ENCODE measurements around the gene POU6F2.
"Not testable (repeated sequence)": the region's sequence is repeated elsewhere in the genome, so short reads cannot be mapped to it uniquely, and the experiment has no call there.

Gene POU6F2

DNA sequence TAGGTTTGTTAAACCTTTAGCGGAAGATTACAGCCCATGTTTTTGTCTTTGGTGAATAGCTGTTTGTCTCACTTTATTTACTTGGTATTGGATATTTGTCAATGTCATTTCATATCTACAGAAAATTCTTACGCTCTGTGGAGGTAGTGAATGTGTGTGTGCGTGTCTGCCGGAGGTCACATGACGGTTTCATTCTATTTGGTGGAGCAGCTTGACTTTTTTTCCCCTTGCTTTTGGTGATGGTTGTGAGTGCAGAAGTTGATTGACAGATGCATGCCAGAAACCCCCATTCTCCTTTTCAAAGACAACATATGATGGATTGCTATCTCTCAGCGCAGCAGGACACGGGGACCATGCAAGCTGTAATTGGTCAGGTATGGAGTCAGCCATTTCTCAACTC is at the start of gene POU6F2:
Gene POU6F2 (plus strand): TSS at position 225 of the 400 bp plus-strand sequence. CDS start 45 bp downstream, at position 270.
- no peak for DNase-seq

DNA sequence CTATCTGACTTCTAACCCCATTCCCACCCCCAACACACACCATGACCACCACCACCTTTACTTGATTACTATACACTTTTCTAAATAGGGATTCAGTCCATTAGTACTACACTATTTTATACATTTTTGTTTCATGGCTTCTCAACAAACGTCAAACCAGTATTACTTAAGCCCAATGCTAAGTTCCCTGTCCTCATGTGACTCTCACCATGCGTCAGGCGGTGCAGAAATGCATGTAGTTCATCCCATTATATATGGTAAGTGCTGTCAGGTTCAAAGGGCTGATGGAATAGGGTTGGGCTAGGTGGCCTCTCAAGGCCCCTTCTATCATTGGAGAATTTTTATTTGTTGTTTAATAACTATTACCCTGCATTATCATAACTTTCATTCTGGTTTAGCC is 49.2 kb upstream of the POU6F2 start:
- DNase-seq = peak; percentile 41

DNA sequence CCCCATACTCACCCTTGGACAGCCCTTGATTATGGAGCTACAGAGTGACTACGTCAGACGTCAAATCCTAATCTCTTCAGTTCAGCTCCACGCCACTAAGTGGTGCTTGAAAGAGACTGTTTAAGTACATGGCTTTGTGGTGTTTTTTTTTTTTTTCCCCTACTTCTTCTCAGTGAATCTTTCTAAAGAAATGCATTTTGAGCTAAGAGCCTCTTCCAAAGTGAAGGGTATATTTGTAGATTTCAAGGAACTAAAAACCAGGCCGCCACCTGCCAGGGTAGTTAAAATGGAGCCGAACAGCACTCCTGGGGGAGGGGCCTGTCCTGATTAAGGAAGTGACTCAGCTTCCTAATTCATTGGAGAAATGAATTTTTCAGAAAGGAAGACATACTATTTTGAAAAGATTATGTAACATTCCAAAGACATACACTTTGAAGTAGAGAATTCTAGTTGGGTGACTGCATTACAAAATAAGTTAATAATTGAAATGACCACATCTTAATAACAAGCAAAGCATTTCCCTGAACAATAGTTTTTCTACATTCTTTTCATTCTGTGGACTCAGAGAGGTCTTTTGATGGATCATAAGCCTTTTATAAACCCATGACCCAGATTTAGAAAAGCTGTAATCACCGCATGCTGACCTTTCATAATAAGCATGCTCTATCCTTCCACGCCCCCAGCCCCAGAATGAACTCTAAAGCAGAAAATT is 48.1 kb upstream of the POU6F2 start:
- DNase-seq = peak; percentile 25

DNA sequence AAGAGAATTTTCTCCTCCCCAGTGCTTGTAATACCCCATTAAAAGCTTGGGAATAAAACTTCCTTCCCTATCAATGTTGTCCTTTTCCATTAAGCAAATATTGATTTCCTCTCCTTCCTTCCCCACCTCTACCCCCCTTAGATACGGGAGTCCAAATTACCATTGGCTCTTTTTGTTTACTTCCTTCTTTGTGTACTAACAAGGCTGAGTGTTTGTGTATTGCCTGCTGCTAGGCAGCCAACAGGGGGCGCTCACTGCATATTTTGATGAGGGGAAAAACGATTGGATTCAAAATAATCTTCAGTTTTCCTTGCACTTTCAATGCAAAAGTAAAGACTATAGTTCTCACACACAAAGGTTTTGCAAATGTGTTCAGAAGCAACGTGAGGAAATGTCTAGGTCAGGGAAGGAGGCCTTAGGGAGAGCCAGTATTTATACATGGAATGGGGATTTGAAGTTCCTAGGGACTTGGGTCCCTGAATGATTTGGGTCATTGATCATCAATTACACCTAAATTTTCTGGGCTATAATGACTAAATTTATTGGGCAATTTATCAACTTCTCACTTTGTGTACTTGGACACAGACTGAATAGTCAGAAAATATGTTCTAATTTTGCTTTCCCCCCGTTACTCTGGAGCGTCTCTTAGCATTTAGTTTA is 45.1 kb upstream of the POU6F2 start:
- DNase-seq = peak; percentile 75

DNA sequence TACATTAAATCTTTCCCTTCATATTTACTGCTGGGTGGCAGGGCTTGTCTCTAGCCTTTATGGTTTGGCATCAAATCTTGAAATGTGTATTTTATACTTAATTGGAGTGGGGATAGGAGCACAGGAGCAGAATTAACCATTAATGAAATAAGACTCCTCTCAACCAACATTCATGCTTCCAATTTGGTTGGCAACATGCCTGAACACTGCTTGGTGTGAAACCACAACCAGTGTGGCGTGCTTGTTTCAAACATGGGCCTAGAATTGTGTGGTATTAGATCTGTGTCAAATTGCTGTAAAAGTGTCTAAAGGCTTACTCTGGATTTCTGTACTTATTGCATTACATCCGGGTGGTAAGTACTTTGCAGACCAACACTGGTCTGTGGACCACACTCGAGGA is 43.7 kb upstream of the POU6F2 start:
- no peak for DNase-seq

DNA sequence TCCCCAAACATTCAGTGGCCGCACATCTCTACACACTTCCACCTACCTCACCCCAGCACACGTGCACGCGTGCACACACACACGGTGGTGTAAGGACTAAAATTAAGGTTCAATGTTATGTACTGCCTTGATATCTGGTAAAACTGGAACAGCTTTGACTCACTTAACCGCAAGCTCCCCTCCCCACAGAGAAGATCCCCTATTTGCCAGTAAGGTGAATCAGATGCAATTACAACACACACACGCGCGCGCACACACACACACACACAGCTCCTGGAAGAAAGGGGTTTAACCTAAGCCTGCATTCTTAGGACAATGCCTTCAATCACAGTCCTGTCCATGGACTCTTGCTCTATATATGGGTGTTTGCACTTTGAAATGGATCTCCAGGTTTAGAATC is 43.2 kb upstream of the POU6F2 start:
- DNase-seq = no peak

DNA sequence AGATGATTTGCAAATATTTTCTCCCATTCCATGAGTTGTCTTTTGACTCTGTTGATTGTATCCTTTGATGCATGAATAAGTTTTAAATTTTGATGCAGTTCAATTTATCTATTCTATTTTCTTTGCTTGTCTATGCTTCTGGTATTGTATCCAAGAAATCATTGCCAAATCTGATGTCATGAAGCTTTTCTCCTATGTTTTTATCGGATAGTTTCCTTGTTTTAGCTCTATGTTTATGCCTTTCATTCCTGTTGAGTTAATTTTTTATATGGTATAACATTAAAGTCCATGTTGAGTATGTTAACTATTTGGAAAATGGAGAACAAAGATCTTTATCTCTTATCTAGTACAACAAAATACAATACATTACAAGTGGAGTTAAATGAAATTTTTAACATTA is 41.1 kb upstream of the POU6F2 start:
- no peak for DNase-seq

DNA sequence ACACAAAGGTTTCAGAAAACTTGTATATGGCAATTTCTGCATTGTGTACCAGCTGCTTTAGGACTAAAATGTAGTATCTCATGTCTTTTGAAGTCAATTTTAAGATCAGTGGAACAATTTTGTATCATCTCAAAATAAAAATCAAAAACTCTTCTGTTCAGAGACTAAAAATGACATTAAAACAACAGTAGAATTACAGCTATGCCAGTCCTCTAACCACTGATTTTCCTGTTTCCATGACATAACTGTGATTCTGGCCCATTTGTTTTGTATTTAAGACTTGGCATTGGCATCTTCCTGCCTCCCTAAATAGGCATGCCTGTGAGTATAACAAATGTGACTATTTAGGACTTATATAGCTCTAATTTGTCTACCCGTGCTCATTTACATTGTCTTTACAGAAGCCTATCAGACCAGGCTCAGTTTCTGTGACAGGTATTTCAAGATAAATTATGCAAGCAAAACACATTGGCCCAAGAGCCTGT is 39.7 kb upstream of the POU6F2 start:
- no peak for DNase-seq

- no peak for DNase-seq
These were observed 39.1 kb upstream of the POU6F2 start for GRCh38 chr7:38938589-38938988.

DNA sequence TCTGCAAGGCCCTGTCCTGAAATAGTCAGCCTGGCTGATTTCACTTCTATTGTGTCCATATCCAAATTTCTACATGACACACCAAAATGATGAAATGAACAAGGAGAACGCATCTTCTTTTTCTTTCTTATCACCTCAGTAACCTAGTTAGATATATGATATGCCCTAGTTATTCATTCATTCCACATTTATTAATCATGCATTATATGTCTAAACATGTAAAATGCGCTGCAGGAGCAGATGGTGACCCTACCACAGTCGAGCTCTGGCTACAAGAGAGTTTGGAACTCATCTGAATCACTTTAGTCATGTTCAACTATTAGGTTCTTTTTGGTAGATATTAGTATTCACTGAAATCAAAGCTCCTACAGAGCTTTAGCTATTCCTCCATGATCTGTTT is 36.9 kb upstream of the POU6F2 start:
- DNase-seq = no peak

GRCh38 chr7:38942431-38943051 is 35.2 kb upstream of the POU6F2 start:
- no peak for DNase-seq

GRCh38 chr7:38947541-38947940 is 30.2 kb upstream of the POU6F2 start:
- DNase-seq = not testable (repeated sequence)

- peak; percentile 3 for DNase-seq
These were observed 27.4 kb upstream of the POU6F2 start for GRCh38 chr7:38950309-38950708.

- DNase-seq = no peak
These were observed 26.5 kb upstream of the POU6F2 start for GRCh38 chr7:38951213-38951612.

DNA sequence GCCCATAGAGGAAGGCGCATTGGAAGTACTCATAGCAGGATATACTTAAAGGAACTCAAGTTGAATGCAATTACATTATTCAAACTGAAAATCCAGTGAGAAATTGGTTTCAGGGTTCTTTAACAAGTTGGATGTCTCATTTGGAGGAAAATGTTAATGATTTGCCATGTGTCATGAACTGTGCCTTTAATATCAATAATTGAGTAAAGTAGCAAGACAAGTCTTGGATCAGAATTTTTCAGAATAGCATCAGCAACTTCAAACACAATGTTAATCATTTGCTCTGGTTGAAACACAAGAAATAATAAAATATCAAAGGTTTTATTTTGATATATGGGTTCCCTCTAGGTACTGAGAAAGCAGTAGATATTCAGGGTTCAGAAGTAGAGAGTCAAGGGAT is 24.5 kb upstream of the POU6F2 start:
- no peak for DNase-seq

GRCh38 chr7:38953971-38954370 is 23.7 kb upstream of the POU6F2 start:
- no peak for DNase-seq

- no peak for DNase-seq
These were observed 21.8 kb upstream of the POU6F2 start for GRCh38 chr7:38955892-38956291.

- no peak for DNase-seq
These were observed 15.7 kb upstream of the POU6F2 start for GRCh38 chr7:38962028-38962427.

DNA sequence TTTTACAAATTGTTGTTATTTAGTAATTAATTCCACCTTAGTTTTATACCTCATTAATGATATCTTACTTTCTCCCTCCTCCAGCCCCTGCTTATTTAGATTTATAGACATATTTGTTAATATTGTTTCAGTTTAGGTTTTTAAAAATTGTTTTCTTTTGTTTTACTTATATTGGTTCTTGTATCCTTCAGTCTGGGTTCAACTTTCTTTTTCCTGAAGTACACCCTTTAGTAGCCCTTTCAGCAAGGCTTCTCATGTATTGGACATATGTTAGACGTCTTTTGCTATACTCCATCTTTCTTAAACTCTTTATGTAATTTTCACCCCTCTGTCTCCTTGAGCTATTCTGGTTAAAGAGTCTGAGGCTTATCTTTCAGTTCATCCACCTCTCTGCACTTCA is 12.8 kb upstream of the POU6F2 start:
- DNase-seq = no peak

- DNase-seq = no peak
These were observed 3.9 kb upstream of the POU6F2 start for GRCh38 chr7:38973760-38974159.

DNA sequence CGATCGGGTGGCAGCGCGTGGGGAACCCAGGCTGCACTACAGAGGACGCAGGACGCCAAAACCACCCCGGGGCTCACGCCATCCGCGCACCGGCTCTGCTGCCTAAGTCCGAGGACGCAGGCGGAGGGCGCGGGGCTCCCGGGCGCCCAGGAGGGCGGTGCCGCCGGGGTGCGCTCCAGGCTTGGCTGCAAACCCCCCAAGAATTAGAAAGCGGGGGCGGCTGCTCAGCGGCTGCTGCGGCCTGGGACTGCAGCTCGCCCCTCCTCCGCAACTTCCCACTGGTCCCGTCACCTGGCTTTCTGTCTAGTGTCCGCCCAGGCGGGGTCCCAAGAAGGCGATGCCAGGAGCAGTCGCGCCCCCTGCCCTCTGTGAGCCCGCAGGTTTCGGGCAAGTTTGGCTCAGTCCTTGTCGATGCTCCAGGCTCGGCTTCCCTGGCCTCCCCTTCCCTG is 1.7 kb upstream of the POU6F2 start:
- DNase-seq = no peak

- DNase-seq = no peak
These were observed 782 bp downstream of the POU6F2 start for GRCh38 chr7:38978491-38978890.

DNA sequence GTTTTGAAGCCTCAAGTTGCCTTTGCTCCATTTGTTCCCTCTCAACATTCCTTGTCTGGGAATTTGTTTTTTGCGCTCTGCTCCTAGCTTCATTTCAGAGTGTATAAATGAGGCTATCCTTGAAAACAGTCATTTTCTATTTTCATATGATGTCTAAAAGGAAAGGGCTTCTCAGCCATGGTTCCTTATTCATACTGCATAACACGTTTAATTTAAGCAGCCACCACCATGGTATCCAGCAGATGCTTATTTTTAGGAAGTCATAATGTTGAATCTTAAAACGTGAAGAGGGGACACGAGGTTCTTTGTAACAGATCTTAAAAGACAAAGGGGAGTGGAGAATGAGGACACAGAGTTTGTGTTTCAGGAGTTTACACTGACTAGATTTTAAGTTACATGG is 14.5 kb downstream of the POU6F2 start:
- no peak for DNase-seq

DNA sequence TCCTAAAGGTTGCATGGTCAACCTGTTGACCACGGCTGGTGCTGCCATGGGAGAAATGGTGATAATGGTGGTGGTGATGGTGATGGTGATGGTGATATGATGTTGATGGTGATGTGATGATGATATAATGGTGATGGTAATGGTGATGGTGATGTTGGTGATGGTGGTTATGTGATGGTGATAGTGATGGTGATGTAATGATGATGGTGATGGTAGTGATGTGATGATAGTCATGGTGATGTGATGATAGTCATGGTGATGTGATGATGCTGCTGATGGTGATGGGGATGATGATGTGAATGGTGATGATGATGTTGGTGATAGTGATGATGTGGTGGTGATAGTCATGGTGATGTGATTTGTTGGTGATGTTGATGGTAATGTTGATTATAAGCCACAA is 23.9 kb downstream of the POU6F2 start:
- DNase-seq = no peak
